GM23338 (cell line): ENCODE results near the gene DCTN1. TPM values are rescaled to one million over a fixed set of nuclear protein-coding genes. Genes with fewer than 3 reads are reported as not detected.

Source experiments
- ATAC-seq: fragments of 200-7000 bp; cut with Tn5 transposase; 3 replicates; pipeline ENCODE4 v1.9.1; 2020
- DNase-seq: peaks from one replicate; pipeline ENCODE4 v3.0.0-alpha.2; 2015; ENCODE audit warnings: low spot score
- H2AFZ ChIP-seq: fragments of 200-600 bp; sonication (generic); 2 replicates; pipeline ENCODE4 v1.8.0; 2016; ENCODE audit warnings: antibody characterized with exemption, mild to moderate bottlenecking, moderate library complexity
- H3F3A ChIP-seq: fragments of 200-600 bp; sonication (generic); replicated peaks from 2 replicates; pipeline ENCODE4 v1.8.0; 2017; ENCODE audit warnings: antibody characterized with exemption, mixed run types, low read depth
- H3K27ac ChIP-seq: fragments of 200-600 bp; sonication (generic); 2 replicates; pipeline ENCODE4 v1.6.1; 2016; ENCODE audit warnings: low read depth
- H3K27me3 ChIP-seq: fragments of 200-600 bp; sonication (generic); 2 replicates; pipeline ENCODE4 v1.8.0; 2016; ENCODE audit warnings: mild to moderate bottlenecking, mixed run types, moderate library complexity; ENCODE audit not compliant: insufficient read depth
- H3K36me3 ChIP-seq: fragments of 200-600 bp; sonication (generic); 2 replicates; pipeline ENCODE4 v1.8.0; 2016; ENCODE audit warnings: mild to moderate bottlenecking; ENCODE audit not compliant: insufficient read depth
- H3K4me1 ChIP-seq: fragments of 200-600 bp; sonication (generic); 2 replicates; pipeline ENCODE4 v1.8.0; 2016; ENCODE audit warnings: mild to moderate bottlenecking, moderate library complexity; ENCODE audit not compliant: insufficient read depth
- H3K4me2 ChIP-seq: fragments of 200-600 bp; sonication (generic); 2 replicates; pipeline ENCODE4 v1.7.1; 2017; ENCODE audit warnings: mixed run types
- H3K4me3 ChIP-seq: fragments of 200-600 bp; sonication (generic); 2 replicates; pipeline ENCODE4 v1.6.1; 2016; ENCODE audit warnings: mixed run types
- H3K79me2 ChIP-seq: fragments of 200-600 bp; sonication (generic); replicated peaks from 2 replicates; pipeline ENCODE4 v1.8.0; 2017; ENCODE audit warnings: mild to moderate bottlenecking; ENCODE audit not compliant: insufficient read depth
- H3K9me2 ChIP-seq: fragments of 200-600 bp; sonication (generic); 2 replicates; pipeline ENCODE4 v1.8.0; 2017; ENCODE audit not compliant: insufficient read depth
- H4K20me1 ChIP-seq: fragments of 200-600 bp; sonication (generic); replicated peaks from 2 replicates; pipeline ENCODE4 v1.8.0; 2017; ENCODE audit warnings: mild to moderate bottlenecking; ENCODE audit not compliant: insufficient read depth
- H3K27ac Mint-ChIP-seq: 2 replicates; pipeline ENCODE4 v1.8.0; 2020; ENCODE audit warnings: inconsistent platforms, mild to moderate bottlenecking, moderate library complexity, mixed read lengths
- H3K27me3 Mint-ChIP-seq: 3 replicates; pipeline ENCODE4 v1.8.0; 2022; ENCODE audit warnings: low read depth, mild to moderate bottlenecking, moderate library complexity, mixed read lengths, inconsistent platforms; ENCODE audit not compliant: insufficient read depth, poor library complexity
- H3K36me3 Mint-ChIP-seq: 3 replicates; pipeline ENCODE4 v1.8.0; 2021; ENCODE audit warnings: low read depth, mild to moderate bottlenecking, inconsistent platforms, moderate library complexity, mixed read lengths
- H3K4me1 Mint-ChIP-seq: 3 replicates; pipeline ENCODE4 v1.8.0; 2020; ENCODE audit warnings: mild to moderate bottlenecking, inconsistent platforms, mixed read lengths
- H3K4me3 Mint-ChIP-seq: 3 replicates; pipeline ENCODE4 v1.8.0; 2021; ENCODE audit warnings: moderate library complexity, mild to moderate bottlenecking, inconsistent platforms, mixed read lengths
- H3K9me3 Mint-ChIP-seq: 3 replicates; pipeline ENCODE4 v1.8.0; 2020; ENCODE audit warnings: moderate library complexity, mild to moderate bottlenecking, inconsistent platforms, mixed read lengths
- EZH2 ChIP-seq: fragments of 200-600 bp; sonication (generic); IDR thresholded peaks from one replicate; pipeline ENCODE4 v1.8.0; 2017; ENCODE audit warnings: antibody characterized with exemption, mild to moderate bottlenecking, low read depth; ENCODE audit not compliant: unreplicated experiment
- JUNB ChIP-seq: IDR thresholded peaks from one replicate; pipeline ENCODE4 v1.6.1; 2016; ENCODE audit warnings: antibody characterized with exemption; ENCODE audit not compliant: unreplicated experiment
- POLR2AphosphoS5 ChIP-seq: IDR thresholded peaks from 2 replicates; pipeline ENCODE4 v1.6.1; 2016; ENCODE audit warnings: antibody characterized with exemption, low read depth
- STAT1 ChIP-seq: IDR thresholded peaks from one replicate; pipeline ENCODE4 v1.6.1; 2016; ENCODE audit warnings: antibody characterized with exemption; ENCODE audit not compliant: unreplicated experiment
- ZNF114 ChIP-seq: fragments of 250-450 bp; sonication (Bioruptor Pico); IDR thresholded peaks from 2 replicates; pipeline ENCODE4 v1.5.0; 2020; ENCODE audit warnings: mild to moderate bottlenecking, moderate library complexity
- ZNF331 ChIP-seq: fragments of 250-450 bp; sonication (Bioruptor Pico); IDR thresholded peaks from 2 replicates; pipeline ENCODE4 v1.5.0; 2020; ENCODE audit warnings: low read depth, mild to moderate bottlenecking, moderate library complexity
- polyA plus RNA-seq: library from polyadenylated mRNA; unstranded; fragments of >200 nt; fragmentation: Nextera tagmentation; extraction: Ambion mirVana; gene quantifications from 2 replicates; pipeline ENCODE4 v1.2.1, GENCODE V29; 2016
- total RNA-seq: library from RNA; depleted of rRNA; stranded (reverse); fragments of >200 nt; shearing (Covaris generic); gene quantifications from 2 replicates; pipeline ENCODE4 v1.2.3, GENCODE V29; 2014
- TF ChIP-seq, protein P1 (sequence below): fragments of 250-450 bp; sonication (Bioruptor Pico); IDR thresholded peaks from 2 replicates; pipeline ENCODE4 v1.5.0; 2020; ENCODE audit warnings: mild to moderate bottlenecking, moderate library complexity
- TF ChIP-seq, protein P2 (sequence below): IDR thresholded peaks from 2 replicates; pipeline ENCODE4 v1.6.1; 2016; ENCODE audit warnings: antibody characterized with exemption
- TF ChIP-seq, protein P3 (sequence below): IDR thresholded peaks from one replicate; pipeline ENCODE4 v1.6.1; 2018; ENCODE audit warnings: antibody characterized with exemption; ENCODE audit not compliant: unreplicated experiment

The DCTN1 gene
- total and polyA plus RNA-seq, 2 experiments from 2014 or later, result 108 to 145 TPM

DNA sequence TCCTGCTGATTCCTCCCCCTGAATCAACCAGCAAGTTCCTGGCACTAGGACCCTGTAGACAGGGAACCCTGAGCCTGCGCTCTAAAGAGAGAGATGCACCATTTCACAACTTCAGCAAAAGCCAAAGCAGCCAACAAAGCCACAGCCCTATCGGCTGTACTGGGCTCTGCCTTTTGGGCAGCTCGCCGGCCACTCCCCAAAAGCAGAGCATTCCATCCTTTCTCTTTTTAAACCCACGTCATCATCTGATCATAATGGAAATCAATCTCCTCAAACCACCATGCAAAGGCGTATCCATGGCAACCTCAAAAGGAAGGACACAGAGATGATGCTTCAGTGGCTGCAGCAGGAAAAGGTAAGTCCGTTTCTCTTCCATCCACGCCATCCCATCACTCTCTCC, 5.3 kb upstream of the DCTN1 start (continued):
- TF ChIP-seq, protein P1, sequence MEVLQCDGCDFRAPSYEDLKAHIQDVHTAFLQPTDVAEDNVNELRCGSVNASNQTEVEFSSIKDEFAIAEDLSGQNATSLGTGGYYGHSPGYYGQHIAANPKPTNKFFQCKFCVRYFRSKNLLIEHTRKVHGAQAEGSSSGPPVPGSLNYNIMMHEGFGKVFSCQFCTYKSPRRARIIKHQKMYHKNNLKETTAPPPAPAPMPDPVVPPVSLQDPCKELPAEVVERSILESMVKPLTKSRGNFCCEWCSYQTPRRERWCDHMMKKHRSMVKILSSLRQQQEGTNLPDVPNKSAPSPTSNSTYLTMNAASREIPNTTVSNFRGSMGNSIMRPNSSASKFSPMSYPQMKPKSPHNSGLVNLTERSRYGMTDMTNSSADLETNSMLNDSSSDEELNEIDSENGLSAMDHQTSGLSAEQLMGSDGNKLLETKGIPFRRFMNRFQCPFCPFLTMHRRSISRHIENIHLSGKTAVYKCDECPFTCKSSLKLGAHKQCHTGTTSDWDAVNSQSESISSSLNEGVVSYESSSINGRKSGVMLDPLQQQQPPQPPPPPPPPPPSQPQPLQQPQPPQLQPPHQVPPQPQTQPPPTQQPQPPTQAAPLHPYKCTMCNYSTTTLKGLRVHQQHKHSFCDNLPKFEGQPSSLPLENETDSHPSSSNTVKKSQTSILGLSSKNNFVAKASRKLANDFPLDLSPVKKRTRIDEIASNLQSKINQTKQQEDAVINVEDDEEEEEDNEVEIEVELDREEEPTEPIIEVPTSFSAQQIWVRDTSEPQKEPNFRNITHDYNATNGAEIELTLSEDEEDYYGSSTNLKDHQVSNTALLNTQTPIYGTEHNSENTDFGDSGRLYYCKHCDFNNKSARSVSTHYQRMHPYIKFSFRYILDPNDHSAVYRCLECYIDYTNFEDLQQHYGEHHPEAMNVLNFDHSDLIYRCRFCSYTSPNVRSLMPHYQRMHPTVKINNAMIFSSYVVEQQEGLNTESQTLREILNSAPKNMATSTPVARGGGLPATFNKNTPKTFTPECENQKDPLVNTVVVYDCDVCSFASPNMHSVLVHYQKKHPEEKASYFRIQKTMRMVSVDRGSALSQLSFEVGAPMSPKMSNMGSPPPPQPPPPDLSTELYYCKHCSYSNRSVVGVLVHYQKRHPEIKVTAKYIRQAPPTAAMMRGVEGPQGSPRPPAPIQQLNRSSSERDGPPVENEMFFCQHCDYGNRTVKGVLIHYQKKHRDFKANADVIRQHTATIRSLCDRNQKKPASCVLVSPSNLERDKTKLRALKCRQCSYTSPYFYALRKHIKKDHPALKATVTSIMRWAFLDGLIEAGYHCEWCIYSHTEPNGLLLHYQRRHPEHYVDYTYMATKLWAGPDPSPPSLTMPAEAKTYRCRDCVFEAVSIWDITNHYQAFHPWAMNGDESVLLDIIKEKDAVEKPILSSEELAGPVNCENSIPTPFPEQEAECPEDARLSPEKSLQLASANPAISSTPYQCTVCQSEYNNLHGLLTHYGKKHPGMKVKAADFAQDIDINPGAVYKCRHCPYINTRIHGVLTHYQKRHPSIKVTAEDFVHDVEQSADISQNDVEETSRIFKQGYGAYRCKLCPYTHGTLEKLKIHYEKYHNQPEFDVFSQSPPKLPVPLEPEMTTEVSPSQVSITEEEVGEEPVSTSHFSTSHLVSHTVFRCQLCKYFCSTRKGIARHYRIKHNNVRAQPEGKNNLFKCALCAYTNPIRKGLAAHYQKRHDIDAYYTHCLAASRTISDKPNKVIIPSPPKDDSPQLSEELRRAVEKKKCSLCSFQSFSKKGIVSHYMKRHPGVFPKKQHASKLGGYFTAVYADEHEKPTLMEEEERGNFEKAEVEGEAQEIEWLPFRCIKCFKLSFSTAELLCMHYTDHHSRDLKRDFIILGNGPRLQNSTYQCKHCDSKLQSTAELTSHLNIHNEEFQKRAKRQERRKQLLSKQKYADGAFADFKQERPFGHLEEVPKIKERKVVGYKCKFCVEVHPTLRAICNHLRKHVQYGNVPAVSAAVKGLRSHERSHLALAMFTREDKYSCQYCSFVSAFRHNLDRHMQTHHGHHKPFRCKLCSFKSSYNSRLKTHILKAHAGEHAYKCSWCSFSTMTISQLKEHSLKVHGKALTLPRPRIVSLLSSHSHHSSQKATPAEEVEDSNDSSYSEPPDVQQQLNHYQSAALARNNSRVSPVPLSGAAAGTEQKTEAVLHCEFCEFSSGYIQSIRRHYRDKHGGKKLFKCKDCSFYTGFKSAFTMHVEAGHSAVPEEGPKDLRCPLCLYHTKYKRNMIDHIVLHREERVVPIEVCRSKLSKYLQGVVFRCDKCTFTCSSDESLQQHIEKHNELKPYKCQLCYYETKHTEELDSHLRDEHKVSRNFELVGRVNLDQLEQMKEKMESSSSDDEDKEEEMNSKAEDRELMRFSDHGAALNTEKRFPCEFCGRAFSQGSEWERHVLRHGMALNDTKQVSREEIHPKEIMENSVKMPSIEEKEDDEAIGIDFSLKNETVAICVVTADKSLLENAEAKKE (CRISPR knock-in tag), result no peak
- TF ChIP-seq ZNF114 (CRISPR knock-in tag) (no peak), POLR2AphosphoS5 (no peak), STAT1 (no peak), ZNF331 (CRISPR knock-in tag) (no peak), JUNB (no peak)
- TF ChIP-seq, protein P2, sequence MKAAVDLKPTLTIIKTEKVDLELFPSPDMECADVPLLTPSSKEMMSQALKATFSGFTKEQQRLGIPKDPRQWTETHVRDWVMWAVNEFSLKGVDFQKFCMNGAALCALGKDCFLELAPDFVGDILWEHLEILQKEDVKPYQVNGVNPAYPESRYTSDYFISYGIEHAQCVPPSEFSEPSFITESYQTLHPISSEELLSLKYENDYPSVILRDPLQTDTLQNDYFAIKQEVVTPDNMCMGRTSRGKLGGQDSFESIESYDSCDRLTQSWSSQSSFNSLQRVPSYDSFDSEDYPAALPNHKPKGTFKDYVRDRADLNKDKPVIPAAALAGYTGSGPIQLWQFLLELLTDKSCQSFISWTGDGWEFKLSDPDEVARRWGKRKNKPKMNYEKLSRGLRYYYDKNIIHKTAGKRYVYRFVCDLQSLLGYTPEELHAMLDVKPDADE, result no peak

DNA sequence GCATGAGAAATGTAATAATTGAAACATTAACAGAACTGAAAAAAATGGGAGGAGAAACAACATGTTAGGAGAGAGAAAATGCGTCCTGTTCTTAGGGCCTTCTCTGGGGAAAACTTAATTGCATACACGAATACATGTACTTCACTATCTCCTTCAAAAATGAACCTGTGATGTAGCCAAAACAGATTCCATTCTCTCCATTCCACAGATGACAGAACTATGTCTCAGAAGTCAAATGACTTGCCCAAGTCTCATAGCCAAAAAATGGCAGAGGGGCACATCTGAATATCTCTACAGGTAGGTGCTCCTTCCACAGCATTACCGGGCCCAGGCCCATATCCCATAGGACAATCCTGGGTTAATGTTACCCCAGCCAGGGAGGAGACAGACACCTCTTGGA, 3.9 kb upstream of the DCTN1 start:
- DNase-seq (no peak), ATAC-seq (no peak)
- H3K27ac Mint-ChIP-seq, result no peak overlapping the region
- H3K4me1 ChIP-seq, result peaks cover 15% of the 10 kb centered on the region
- H3K4me2 ChIP-seq, result no peak overlapping the region
- no peaks in the 10 kb centered on the region; the same call in 2 of the 3 replicates for H3K36me3 Mint-ChIP-seq
- H2AFZ ChIP-seq, result no peak overlapping the region
- no peak overlapping the region; the same call in 1 of the 2 replicates for H3K27ac ChIP-seq
- H3K36me3 ChIP-seq, result peaks cover 3% of the 10 kb centered on the region; the same call in 1 of the 2 replicates
- H3K27me3 ChIP-seq, result no peaks in the 10 kb centered on the region
- H3K4me3 ChIP-seq, result no peak overlapping the region
- H3K9me2 ChIP-seq, result no peaks in the 10 kb centered on the region
- peaks cover 54% of the 10 kb centered on the region for H4K20me1 ChIP-seq
- peaks cover 5% of the 10 kb centered on the region for H3K27me3 Mint-ChIP-seq
- no peaks in the 10 kb centered on the region for H3K9me3 Mint-ChIP-seq
- H3K79me2 ChIP-seq, result peaks cover 96% of the 10 kb centered on the region
- peaks cover 14% of the 10 kb centered on the region for H3K4me1 Mint-ChIP-seq
- H3F3A ChIP-seq, result no peaks in the 10 kb centered on the region
- no peak overlapping the region for H3K4me3 Mint-ChIP-seq
- TF ChIP-seq EZH2 (no peak), ZNF114 (CRISPR knock-in tag) (no peak), POLR2AphosphoS5 (no peak)
- TF ChIP-seq, protein P3, sequence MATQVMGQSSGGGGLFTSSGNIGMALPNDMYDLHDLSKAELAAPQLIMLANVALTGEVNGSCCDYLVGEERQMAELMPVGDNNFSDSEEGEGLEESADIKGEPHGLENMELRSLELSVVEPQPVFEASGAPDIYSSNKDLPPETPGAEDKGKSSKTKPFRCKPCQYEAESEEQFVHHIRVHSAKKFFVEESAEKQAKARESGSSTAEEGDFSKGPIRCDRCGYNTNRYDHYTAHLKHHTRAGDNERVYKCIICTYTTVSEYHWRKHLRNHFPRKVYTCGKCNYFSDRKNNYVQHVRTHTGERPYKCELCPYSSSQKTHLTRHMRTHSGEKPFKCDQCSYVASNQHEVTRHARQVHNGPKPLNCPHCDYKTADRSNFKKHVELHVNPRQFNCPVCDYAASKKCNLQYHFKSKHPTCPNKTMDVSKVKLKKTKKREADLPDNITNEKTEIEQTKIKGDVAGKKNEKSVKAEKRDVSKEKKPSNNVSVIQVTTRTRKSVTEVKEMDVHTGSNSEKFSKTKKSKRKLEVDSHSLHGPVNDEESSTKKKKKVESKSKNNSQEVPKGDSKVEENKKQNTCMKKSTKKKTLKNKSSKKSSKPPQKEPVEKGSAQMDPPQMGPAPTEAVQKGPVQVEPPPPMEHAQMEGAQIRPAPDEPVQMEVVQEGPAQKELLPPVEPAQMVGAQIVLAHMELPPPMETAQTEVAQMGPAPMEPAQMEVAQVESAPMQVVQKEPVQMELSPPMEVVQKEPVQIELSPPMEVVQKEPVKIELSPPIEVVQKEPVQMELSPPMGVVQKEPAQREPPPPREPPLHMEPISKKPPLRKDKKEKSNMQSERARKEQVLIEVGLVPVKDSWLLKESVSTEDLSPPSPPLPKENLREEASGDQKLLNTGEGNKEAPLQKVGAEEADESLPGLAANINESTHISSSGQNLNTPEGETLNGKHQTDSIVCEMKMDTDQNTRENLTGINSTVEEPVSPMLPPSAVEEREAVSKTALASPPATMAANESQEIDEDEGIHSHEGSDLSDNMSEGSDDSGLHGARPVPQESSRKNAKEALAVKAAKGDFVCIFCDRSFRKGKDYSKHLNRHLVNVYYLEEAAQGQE, result no peak
